GM18520 (cell line): ENCODE data around the gene CHAD.

Source experiments
- ATAC-seq: cut with Tn5 transposase; IDR thresholded peaks from one replicate; pipeline ENCODE4 v1.9.1; 2021; ENCODE audit not compliant: unreplicated experiment

CHAD gene

GRCh38 chr17:50495217-50495823 is 26.6 kb upstream of the CHAD start:
- no peak for ATAC-seq

GRCh38 chr17:50493744-50494143 is 25.1 kb upstream of the CHAD start:
- no peak for ATAC-seq

GRCh38 chr17:50492214-50492613 is 23.5 kb upstream of the CHAD start:
- ATAC-seq = no peak

GRCh38 chr17:50491505-50491904 is 22.8 kb upstream of the CHAD start:
- no peak for ATAC-seq

GRCh38 chr17:50488880-50489279 is 20.2 kb upstream of the CHAD start:
- no peak for ATAC-seq

GRCh38 chr17:50487213-50488096 is 18.8 kb upstream of the CHAD start:
- no peak for ATAC-seq

- no peak for ATAC-seq
Observed at GRCh38 chr17:50484386-50485155, 15.9 kb upstream of the CHAD start.

- ATAC-seq = no peak
Observed at GRCh38 chr17:50483266-50483665, 14.6 kb upstream of the CHAD start.

GRCh38 chr17:50482516-50482915 is 13.8 kb upstream of the CHAD start:
- ATAC-seq = peak; percentile 30

GRCh38 chr17:50482110-50482509 is 13.4 kb upstream of the CHAD start:
- no peak for ATAC-seq

GRCh38 chr17:50481648-50482047 is 13.0 kb upstream of the CHAD start:
- ATAC-seq = no peak

- no peak for ATAC-seq
Observed at GRCh38 chr17:50480854-50481490, 12.3 kb upstream of the CHAD start.

GRCh38 chr17:50480142-50480764 is 11.6 kb upstream of the CHAD start:
- no peak for ATAC-seq

- no peak for ATAC-seq
Observed at GRCh38 chr17:50479522-50480141, 11.0 kb upstream of the CHAD start.

GRCh38 chr17:50478391-50479381 is 10.0 kb upstream of the CHAD start, which contains the start of gene RSAD1:
Gene RSAD1, plus strand, starts transcription at chr17:50478860. Its CDS starts 25 bp downstream, at chr17:50478885.
- peak; percentile 82 for ATAC-seq

GRCh38 chr17:50477976-50478375 is 9.3 kb upstream of the CHAD start:
- no peak for ATAC-seq

- ATAC-seq = no peak
Observed at GRCh38 chr17:50476545-50477315, 8.1 kb upstream of the CHAD start.
